HEK293T (cell line): ENCODE results near the gene AGFG1.

Source experiments
- FOXK2 ChIP-seq: fragments of 450-650 bp; IDR thresholded peaks from 2 replicates; pipeline ENCODE4 v1.6.1; 2016; ENCODE audit warnings: mild to moderate bottlenecking
- L3MBTL2 ChIP-seq: fragments of 450-650 bp; conservative IDR thresholded peaks from 2 replicates; pipeline ENCODE4 v1.6.1; 2016; ENCODE audit warnings: mild to moderate bottlenecking
- SP1 ChIP-seq: fragments of 450-650 bp; IDR thresholded peaks from 2 replicates; pipeline ENCODE4 v1.6.1; 2017

DNA sequence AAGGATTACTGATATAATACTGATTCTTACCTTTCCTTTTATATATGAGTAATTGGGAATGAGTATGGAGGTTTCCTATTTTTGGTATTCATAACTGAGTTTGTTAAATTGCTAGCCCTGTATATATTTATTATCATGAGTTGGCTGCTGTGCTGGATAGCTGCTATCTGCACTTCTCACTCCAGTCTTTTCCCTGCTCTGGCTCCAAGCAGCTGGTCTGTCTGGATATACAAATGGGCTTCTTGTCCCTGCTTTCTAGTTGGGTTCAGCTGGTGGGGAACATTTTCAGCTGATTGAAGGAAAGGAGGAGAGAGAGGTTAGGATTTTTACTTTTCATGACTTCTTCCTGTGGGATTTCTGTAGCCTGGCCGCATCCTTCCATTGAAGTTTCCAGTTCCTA, 41.2 kb downstream of the AGFG1 start:
- TF ChIP-seq SP1 (no peak), L3MBTL2 (no peak), FOXK2 (no peak)
